ENCODE results near the gene UQCRFS1.
"Not testable (repeated sequence)": the region's sequence is repeated elsewhere in the genome, so short reads cannot be mapped to it uniquely, and the experiment has no call there.

Gene UQCRFS1

GRCh38 chr19:29214411-29214810, 1.5 kb upstream of the UQCRFS1 start:
- DNase-seq (ENCODE audit: low spot score), result no peak

GRCh38 chr19:29212356-29212647, 649 bp downstream of the UQCRFS1 start:
- no peak for DNase-seq (ENCODE audit: low spot score)

GRCh38 chr19:29211562-29212355, 1.2 kb downstream of the UQCRFS1 start:
- no peak for DNase-seq (ENCODE audit: low spot score)

GRCh38 chr19:29211041-29211440, 1.9 kb downstream of the UQCRFS1 start:
- not testable (repeated sequence) for DNase-seq (ENCODE audit: low spot score)

GRCh38 chr19:29210502-29210901, 2.4 kb downstream of the UQCRFS1 start:
- not testable (repeated sequence) for DNase-seq (ENCODE audit: low spot score)

GRCh38 chr19:29207403-29208187, 5.4 kb downstream of the UQCRFS1 start:
- not testable (repeated sequence) for DNase-seq (ENCODE audit: low spot score)

- no peak for DNase-seq (ENCODE audit: low spot score)
Measured at GRCh38 chr19:29206453-29206852, 6.5 kb downstream of the UQCRFS1 start.

- no peak for DNase-seq (ENCODE audit: low spot score)
Measured at GRCh38 chr19:29202281-29202680, 10.7 kb downstream of the UQCRFS1 start.

GRCh38 chr19:29201855-29202254, 11.1 kb downstream of the UQCRFS1 start:
- DNase-seq (ENCODE audit: low spot score), result no peak

- DNase-seq (ENCODE audit: low spot score), result no peak
Measured at GRCh38 chr19:29194658-29195057, 18.3 kb downstream of the UQCRFS1 start.

- DNase-seq (ENCODE audit: low spot score), result no peak
Measured at GRCh38 chr19:29193155-29193554, 19.8 kb downstream of the UQCRFS1 start.

GRCh38 chr19:29191005-29191404, 21.9 kb downstream of the UQCRFS1 start:
- no peak for DNase-seq (ENCODE audit: low spot score)

GRCh38 chr19:29189033-29189360, 24.0 kb downstream of the UQCRFS1 start:
- DNase-seq (ENCODE audit: low spot score), result no peak

- no peak for DNase-seq (ENCODE audit: low spot score)
Measured at GRCh38 chr19:29188289-29189032, 24.5 kb downstream of the UQCRFS1 start.

GRCh38 chr19:29187676-29188075, 25.3 kb downstream of the UQCRFS1 start:
- no peak for DNase-seq (ENCODE audit: low spot score)

- no peak for DNase-seq (ENCODE audit: low spot score)
Measured at GRCh38 chr19:29185427-29185826, 27.5 kb downstream of the UQCRFS1 start.

GRCh38 chr19:29176981-29177754, 35.8 kb downstream of the UQCRFS1 start:
- DNase-seq (ENCODE audit: low spot score), result no peak

- no peak for DNase-seq (ENCODE audit: low spot score)
Measured at GRCh38 chr19:29173896-29174295, 39.1 kb downstream of the UQCRFS1 start.

GRCh38 chr19:29172302-29172701, 40.6 kb downstream of the UQCRFS1 start:
- DNase-seq (ENCODE audit: low spot score), result no peak

- no peak for DNase-seq (ENCODE audit: low spot score)
Measured at GRCh38 chr19:29171525-29171924, 41.4 kb downstream of the UQCRFS1 start.

- no peak for DNase-seq (ENCODE audit: low spot score)
Measured at GRCh38 chr19:29170554-29170953, 42.4 kb downstream of the UQCRFS1 start.

- DNase-seq (ENCODE audit: low spot score), result no peak
Measured at GRCh38 chr19:29162694-29163093, 50.3 kb downstream of the UQCRFS1 start.
